Neural progenitor cell (in vitro differentiated cells): ENCODE data around the gene SLC1A1.

Experiments
- CTCF ChIP-seq: fragments of 200-600 bp; sonication (generic); IDR thresholded peaks from 2 replicates; pipeline ENCODE4 v1.5.1; 2017; ENCODE audit warnings: antibody characterized with exemption, mild to moderate bottlenecking
- EZH2 ChIP-seq: fragments of 200-600 bp; sonication (generic); IDR thresholded peaks from 2 replicates; pipeline ENCODE4 v1.6.1; 2017; ENCODE audit warnings: antibody characterized with exemption, mild to moderate bottlenecking, moderate library complexity
- EZH2phosphoT487 ChIP-seq: fragments of 200-600 bp; sonication (generic); IDR thresholded peaks from 2 replicates; pipeline ENCODE4 v1.6.1; 2017; ENCODE audit warnings: antibody characterized with exemption

GRCh38 chr9:4622016-4622415 is 131.7 kb downstream of the SLC1A1 start:
- TF ChIP-seq CTCF (no peak), EZH2 (no peak), EZH2phosphoT487 (no peak)
